H1 (cell line): Measurements from ENCODE around the gene ENDOG. TPM values are rescaled to one million over a fixed set of nuclear protein-coding genes. Genes with fewer than 3 reads are reported as not detected.

Source experiments
- CTCF ChIA-PET: fragments of 300-600 bp; sonication (Branson Sonifier 250); formaldehyde crosslinking; loops from one replicate; lab custom pipeline; 2021; ENCODE audit not compliant: partially characterized antibody; lab: Charles Lee
- POLR2A ChIA-PET: fragments of 300-600 bp; sonication (Branson Sonifier 250); formaldehyde crosslinking; loops from one replicate; lab custom pipeline; 2021; ENCODE audit warnings: inconsistent platforms; ENCODE audit not compliant: partially characterized antibody; lab: Charles Lee
- DNase-seq, 2 experiments: peaks; one replicate each; pipeline versions ENCODE4 v3.0.0 to v3.0.0-alpha.2; 2010 to 2022; ENCODE audit warnings: low spot score in 2 of 2, low read depth in 1 of 2, mixed read lengths in 1 of 2
- FAIRE-seq: peaks from 2 replicates; lab custom pipeline; 2011; peaks lifted over from hg19 to GRCh38; lab: Jason Lieb, UNC
- H2AFZ ChIP-seq: 2 replicates; pipeline ENCODE4 v1.8.1; 2012; ENCODE audit warnings: low read length, inconsistent platforms
- H2AK5ac ChIP-seq: 2 replicates; pipeline ENCODE4 v1.6.1; 2013; ENCODE audit warnings: low read depth, low read length
- H2BK120ac ChIP-seq: replicated peaks from 2 replicates; pipeline ENCODE3; 2013; ENCODE audit warnings: low read depth, low read length, inconsistent platforms
- H2BK12ac ChIP-seq: 2 replicates; pipeline ENCODE4 v1.6.1; 2013; ENCODE audit warnings: low read depth, low read length
- H2BK15ac ChIP-seq: 2 replicates; pipeline ENCODE4 v1.6.1; 2013; ENCODE audit warnings: low read length
- H2BK20ac ChIP-seq: 2 replicates; pipeline ENCODE4 v1.6.1; 2013; ENCODE audit warnings: low read length
- H2BK5ac ChIP-seq: 2 replicates; pipeline ENCODE4 v1.6.1; 2013; ENCODE audit warnings: low read depth, low read length
- H3K14ac ChIP-seq: 2 replicates; pipeline ENCODE4 v1.6.1; 2013; ENCODE audit warnings: inconsistent platforms; ENCODE audit not compliant: insufficient read length
- H3K18ac ChIP-seq: 2 replicates; pipeline ENCODE4 v1.6.1; 2013; ENCODE audit warnings: low read length; ENCODE audit errors: extremely low read depth
- H3K23ac ChIP-seq: 2 replicates; pipeline ENCODE4 v1.6.1; 2013; ENCODE audit warnings: inconsistent platforms; ENCODE audit not compliant: insufficient read length
- H3K23me2 ChIP-seq: 2 replicates; pipeline ENCODE4 v1.6.1; 2013; ENCODE audit warnings: low read depth, low read length
- H3K27ac ChIP-seq: 2 replicates; pipeline ENCODE4 v1.6.1; 2011; ENCODE audit warnings: low read depth, low read length, inconsistent platforms
- H3K27me3 ChIP-seq, 4 experiments: replicated peaks in 1 of 4; 1 replicate in 1 of 4; 2 replicates in 3 of 4; pipeline versions ENCODE4 v1.6.1 to v1.8.1; 2011 to 2013; ENCODE audit warnings: low read length in 3 of 4, mild to moderate bottlenecking in 3 of 4, inconsistent platforms in 2 of 4, mixed read lengths in 2 of 4, moderate library complexity in 1 of 4; ENCODE audit not compliant: control insufficient read depth in 3 of 4, insufficient read depth in 3 of 4; ENCODE audit errors: extremely low read depth in 1 of 4
- H3K36me3 ChIP-seq, 4 experiments: 2 replicates each; pipeline versions ENCODE4 v1.6.1 to v1.8.1; 2011 to 2013; ENCODE audit warnings: mild to moderate bottlenecking in 4 of 4, low read length in 3 of 4, moderate library complexity in 2 of 4, control low read depth in 1 of 4, inconsistent platforms in 1 of 4; ENCODE audit not compliant: insufficient read depth in 4 of 4, control insufficient read depth in 2 of 4
- H3K4ac ChIP-seq: replicated peaks from 2 replicates; pipeline ENCODE3; 2013; ENCODE audit warnings: low read length, low read depth, mixed read lengths, inconsistent platforms; ENCODE audit not compliant: insufficient read length
- H3K4me1 ChIP-seq, 4 experiments: replicated peaks in 1 of 4; 1 replicate in 1 of 4; 2 replicates in 3 of 4; pipeline versions ENCODE4 v1.6.1 to v1.8.1; 2011 to 2013; ENCODE audit warnings: low read length in 3 of 4, inconsistent platforms in 2 of 4, mixed read lengths in 1 of 4; ENCODE audit not compliant: insufficient read depth in 4 of 4, control insufficient read depth in 3 of 4
- H3K4me2 ChIP-seq, 2 experiments: 2 replicates each; pipeline versions ENCODE4 v1.6.1 to v1.8.1; 2011 to 2013; ENCODE audit warnings: low read depth in 2 of 2, low read length in 2 of 2, control low read depth in 1 of 2, inconsistent platforms in 1 of 2, mild to moderate bottlenecking in 1 of 2; ENCODE audit not compliant: insufficient read depth in 1 of 2
- H3K4me3 ChIP-seq, 4 experiments: fragments of 200-600, 300-600 bp in 1 of 4; sonication (generic), shearing (Covaris generic), sonication (Bioruptor Twin) in 1 of 4; 2 replicates each; pipeline versions ENCODE4 v1.5.1 to v1.8.1; 2011 to 2016; ENCODE audit warnings: low read length in 4 of 4, low read depth in 3 of 4, control low read depth in 2 of 4, inconsistent platforms in 2 of 4, mild to moderate bottlenecking in 2 of 4, mixed read lengths in 1 of 4, moderate library complexity in 1 of 4; ENCODE audit not compliant: insufficient read depth in 2 of 4; ENCODE audit errors: extremely low read depth in 1 of 4
- H3K56ac ChIP-seq: replicated peaks from 2 replicates; pipeline ENCODE3; 2013; ENCODE audit warnings: low read depth, mild to moderate bottlenecking, mixed read lengths, low read length, inconsistent platforms; ENCODE audit not compliant: insufficient read length
- H3K79me1 ChIP-seq: 2 replicates; pipeline ENCODE4 v1.6.1; 2013; ENCODE audit warnings: low read depth, low read length, control low read depth
- H3K79me2 ChIP-seq, 2 experiments: 2 replicates each; pipeline versions ENCODE4 v1.6.1 to v1.8.1; 2012 to 2013; ENCODE audit warnings: low read length in 2 of 2, mild to moderate bottlenecking in 2 of 2, inconsistent platforms in 1 of 2; ENCODE audit not compliant: insufficient read depth in 2 of 2, control insufficient read depth in 1 of 2
- H3K9ac ChIP-seq, 4 experiments: replicated peaks in 1 of 4; 1 replicate in 1 of 4; 2 replicates in 3 of 4; pipeline versions ENCODE4 v1.6.1 to v1.8.1; 2011 to 2013; ENCODE audit warnings: low read depth in 3 of 4, low read length in 3 of 4, control low read depth in 2 of 4, mild to moderate bottlenecking in 2 of 4, moderate library complexity in 2 of 4, inconsistent platforms in 1 of 4; ENCODE audit errors: extremely low read depth in 1 of 4
- H3K9me3 ChIP-seq, 2 experiments: 2 replicates each; pipeline versions ENCODE4 v1.6.1 to v1.8.1; 2012 to 2013; ENCODE audit warnings: mild to moderate bottlenecking in 2 of 2, moderate library complexity in 2 of 2, control low read depth in 1 of 2, inconsistent platforms in 1 of 2, low read depth in 1 of 2, low read length in 1 of 2, mixed read lengths in 1 of 2; ENCODE audit not compliant: insufficient read depth in 2 of 2
- H4K20me1 ChIP-seq, 2 experiments: replicated peaks in 1 of 2; 2 replicates each; pipeline versions ENCODE3 to v1.8.1; 2011 to 2013; ENCODE audit warnings: inconsistent platforms in 2 of 2, low read length in 2 of 2, mild to moderate bottlenecking in 1 of 2; ENCODE audit not compliant: insufficient read depth in 2 of 2, control insufficient read depth in 1 of 2
- H4K5ac ChIP-seq: 2 replicates; pipeline ENCODE4 v1.6.1; 2013; ENCODE audit warnings: low read length, low read depth, mixed read lengths, inconsistent platforms; ENCODE audit not compliant: insufficient read length
- H4K8ac ChIP-seq: 2 replicates; pipeline ENCODE4 v1.8.0; 2013; ENCODE audit warnings: mild to moderate bottlenecking, moderate library complexity, low read length, inconsistent platforms; ENCODE audit not compliant: insufficient read depth; ENCODE audit errors: extremely low read depth
- H4K91ac ChIP-seq: replicated peaks from 2 replicates; pipeline ENCODE3; 2013; ENCODE audit warnings: low read length, mixed read lengths, inconsistent platforms; ENCODE audit not compliant: insufficient read length
- ATF3 ChIP-seq: IDR thresholded peaks from 2 replicates; pipeline ENCODE4 v1.6.1; 2011; ENCODE audit warnings: low read depth, mild to moderate bottlenecking, low read length; ENCODE audit not compliant: insufficient read depth
- BRCA1 ChIP-seq: IDR thresholded peaks from 2 replicates; pipeline ENCODE4 v1.6.1; 2012; ENCODE audit warnings: low read depth, low read length, improper control_type of control experiment
- CBX8 ChIP-seq: fragments of 300-800, 300-1000 bp; sonication (generic); IDR thresholded peaks from 2 replicates; pipeline ENCODE4 v1.7.1; 2016; ENCODE audit warnings: low read depth, low read length, borderline replicate concordance
- CTBP2 ChIP-seq: IDR thresholded peaks from 2 replicates; pipeline ENCODE4 v1.7.0; 2011; ENCODE audit warnings: borderline replicate concordance, mild to moderate bottlenecking, moderate library complexity, mixed read lengths, low read length; ENCODE audit not compliant: insufficient read depth, insufficient read length
- SAP30 ChIP-seq: fragments of 300-600 bp; sonication (generic); IDR thresholded peaks from 2 replicates; pipeline ENCODE4 v1.7.1; 2012; ENCODE audit warnings: low read length, moderate library complexity, mild to moderate bottlenecking, inconsistent platforms; ENCODE audit not compliant: insufficient read depth, insufficient replicate concordance
- SIRT6 ChIP-seq: IDR thresholded peaks from one replicate; pipeline ENCODE4 v1.7.1; 2012; ENCODE audit warnings: low read length, inconsistent platforms
- SP2 ChIP-seq: IDR thresholded peaks from 2 replicates; pipeline ENCODE4 v1.6.1; 2012; ENCODE audit warnings: mild to moderate bottlenecking, low read length, inconsistent platforms
- SP4 ChIP-seq: IDR thresholded peaks from 2 replicates; pipeline ENCODE4 v1.6.1; 2012; ENCODE audit warnings: low read length, inconsistent platforms
- WGBS, 2 experiments: shearing (Covaris generic) in 1 of 2; methylation state at CpG; one replicate each; pipeline versions ENCODE4 v1.1.6 to v1.1.7; 2013 to 2015; ENCODE audit warnings: low lambda C conversion rate in 2 of 2, mixed read lengths in 2 of 2, inconsistent platforms in 1 of 2, low coverage in 1 of 2, missing lambda C conversion rate in 1 of 2; ENCODE audit not compliant: insufficient replicate concordance in 2 of 2, insufficient coverage in 1 of 2, insufficient read length in 1 of 2; ENCODE audit errors: extremely low coverage in 1 of 2, missing lambda C conversion rate in 1 of 2; 5-methylcytosine and 5-hydroxymethylcytosine counted together
- polyA plus RNA-seq, 7 experiments: library from polyadenylated mRNA; depleted of rRNA in 3 of 7; stranded (reverse) in 5 of 7; unstranded in 2 of 7; fragments of >200 nt in 5 of 7; fragments of 200-250 nt in 2 of 7; gene quantifications; 1 replicate in 5 of 7; 2 replicates in 1 of 7; 4 replicates in 1 of 7; pipeline versions ENCODE4 v1.2.1 to v1.2.3, GENCODE V29; 2011 to 2013; ENCODE audit warnings: missing spikeins in 2 of 7, mixed read lengths in 2 of 7
- total RNA-seq: library from RNA; stranded (reverse); fragmentation: NEBNext Ultra II Directional; extraction: Animal tissue kit (Norgen Biotek cat#: 25700); gene quantifications from 2 replicates; pipeline ENCODE4 v1.2.1, GENCODE V29; 2021

Gene ENDOG
- total and polyA plus RNA-seq, 2 of the 8 experiments (the other 6 are each of a cell fraction or from before 2014, with no cell fraction given) = 17.5 to 23.4 TPM

DNA sequence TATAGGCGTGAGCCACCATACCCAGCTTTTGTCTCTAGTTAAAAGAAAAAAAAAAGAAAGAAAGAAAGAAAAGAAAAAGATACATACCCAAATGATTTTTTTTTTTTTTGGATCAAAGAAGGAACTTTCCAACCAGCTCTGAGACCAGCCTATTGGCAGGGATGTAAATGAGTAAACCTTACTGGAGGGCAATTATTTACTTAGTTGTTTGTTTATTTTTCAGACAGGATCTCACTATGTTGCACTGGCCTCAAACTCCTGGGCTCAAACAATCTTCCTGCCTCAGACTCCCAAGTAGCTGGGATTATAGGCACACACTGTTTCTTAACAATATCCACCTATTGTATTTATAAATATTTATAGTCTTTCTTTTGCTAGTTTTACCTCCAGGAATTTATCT is 22.2 kb downstream of the ENDOG start:
- Histone ChIP-seq H2AK5ac (no peak overlapping the region), H2AFZ (no peak overlapping the region), H2BK120ac (no peak overlapping the region), H3K14ac (no peak overlapping the region), H3K56ac (no peak overlapping the region), H2BK20ac (no peak overlapping the region), H2BK5ac (no peak overlapping the region), H3K23ac (no peak overlapping the region), H2BK15ac (no peak overlapping the region), H4K5ac (no peak overlapping the region), H3K4me1 (no peaks in the 10 kb centered on the region), H3K79me1 (no peaks in the 10 kb centered on the region), H3K4ac (no peak overlapping the region), H4K8ac (no peak overlapping the region), H3K9me3 (no peaks in the 10 kb centered on the region), H3K23me2 (no peaks in the 10 kb centered on the region), H3K36me3 (peaks cover 0 to 5% (median 3%) of the 10 kb centered on the region in 4 experiments; a peak in 3 of 8 replicates), H3K4me3 (no peak overlapping the region), H2BK12ac (no peak overlapping the region), H3K27me3 (no peaks in the 10 kb centered on the region), H3K18ac (no peak overlapping the region), H3K4me2 (no peak overlapping the region), H3K27ac (no peak overlapping the region), H3K9ac (no peak overlapping the region), H4K20me1 (peaks cover 0 to 11% of the 10 kb centered on the region in 2 experiments), H4K91ac (no peak overlapping the region), H3K79me2 (no peaks in the 10 kb centered on the region)
- 86% methylated on average over 1 of the region's 1 CpG; no CpG with 5 or more reads in 1 of the 2 experiments for WGBS, 2 experiments
- TF ChIP-seq SP2 (no peak), SAP30 (no peak), BRCA1 (no peak), CTBP2 (no peak), CBX8 (no peak), ATF3 (no peak), SP4 (no peak), SIRT6 (no peak)
- ChIA-PET POLR2A (no interaction called here), CTCF (interaction anchor here (0.6 to 1.3 kb wide), 3 partner anchors 19 to 931 kb away, joined by 3 read pairs; no protein-coding TSS in a partner anchor)
- no peak for FAIRE-seq
- DNase-seq = no peak
